Activated CD4-positive, alpha-beta T cell treated with anti-CD3 and anti-CD28 coated beads for 24 hours (primary cell): ENCODE results near the gene ROCK1.
A peak's percentile ranks its signal among the peaks of the same experiment; 100 is the strongest.
"Not testable (repeated sequence)": the region's sequence is repeated elsewhere in the genome, so short reads cannot be mapped to it uniquely, and the experiment has no call there.

Source experiments
- DNase-seq, 2 donors: peaks; one replicate each; pipeline ENCODE4 v3.0.0-alpha.2; 2020; ENCODE audit warnings: low read depth in 2 of 2

The ROCK1 gene

GRCh38 chr18:21111346-21112139, at the start of gene ROCK1:
Gene ROCK1, minus strand, starts transcription at chr18:21111813. Its CDS starts 903 bp downstream, at chr18:21110910.
- peak; percentile 97 to 99 for DNase-seq

- no peak for DNase-seq
Observed at GRCh38 chr18:21155443-21155842, 43.8 kb upstream of the ROCK1 start.

GRCh38 chr18:21146016-21146415, 34.4 kb upstream of the ROCK1 start:
- no peak for DNase-seq

- DNase-seq, result no peak
Observed at GRCh38 chr18:21145371-21145770, 33.8 kb upstream of the ROCK1 start.

- no peak for DNase-seq
Observed at GRCh38 chr18:21141668-21142422, 30.2 kb upstream of the ROCK1 start.

- DNase-seq, result not testable (repeated sequence)
Observed at GRCh38 chr18:21137719-21138488, 26.3 kb upstream of the ROCK1 start.

- DNase-seq, result no peak
Observed at GRCh38 chr18:21134895-21135294, 23.3 kb upstream of the ROCK1 start.

GRCh38 chr18:21132398-21132918, 20.8 kb upstream of the ROCK1 start:
- no peak for DNase-seq

GRCh38 chr18:21131698-21132227, 20.1 kb upstream of the ROCK1 start:
- no peak for DNase-seq

- no peak for DNase-seq
Observed at GRCh38 chr18:21129566-21130216, 18.1 kb upstream of the ROCK1 start.

- no peak for DNase-seq
Observed at GRCh38 chr18:21123290-21123926, 11.8 kb upstream of the ROCK1 start.

- DNase-seq, result no peak
Observed at GRCh38 chr18:21118806-21119205, 7.2 kb upstream of the ROCK1 start.

GRCh38 chr18:21117409-21118131, 6.0 kb upstream of the ROCK1 start:
- no peak for DNase-seq

- no peak for DNase-seq
Observed at GRCh38 chr18:21115519-21116411, 4.2 kb upstream of the ROCK1 start.

GRCh38 chr18:21112543-21113105, 1.0 kb upstream of the ROCK1 start:
- no peak for DNase-seq

GRCh38 chr18:21112140-21112473, 494 bp upstream of the ROCK1 start:
- DNase-seq, result peak; percentile 20 to 35

GRCh38 chr18:21110713-21111345, 784 bp downstream of the ROCK1 start:
- DNase-seq, result peak; percentile 28 to 38
